AG10803 (cell line): Measurements from ENCODE around the gene SIRPG.
"Not testable (repeated sequence)": the region's sequence is repeated elsewhere in the genome, so short reads cannot be mapped to it uniquely, and the experiment has no call there.

Experiments
- DNase-seq: peaks from one replicate; pipeline ENCODE4 v3.0.0; 2010; ENCODE audit warnings: low read depth
- H3K4me3 ChIP-seq: 2 replicates; pipeline ENCODE4 v1.5.1; 2011; ENCODE audit warnings: mild to moderate bottlenecking, low read length, control low read depth
- TF ChIP-seq, protein P1 (sequence below): conservative IDR thresholded peaks from 2 replicates; pipeline ENCODE4 v1.5.1; 2011; ENCODE audit warnings: mild to moderate bottlenecking, low read length, control low read depth, inconsistent platforms

SIRPG gene

DNA sequence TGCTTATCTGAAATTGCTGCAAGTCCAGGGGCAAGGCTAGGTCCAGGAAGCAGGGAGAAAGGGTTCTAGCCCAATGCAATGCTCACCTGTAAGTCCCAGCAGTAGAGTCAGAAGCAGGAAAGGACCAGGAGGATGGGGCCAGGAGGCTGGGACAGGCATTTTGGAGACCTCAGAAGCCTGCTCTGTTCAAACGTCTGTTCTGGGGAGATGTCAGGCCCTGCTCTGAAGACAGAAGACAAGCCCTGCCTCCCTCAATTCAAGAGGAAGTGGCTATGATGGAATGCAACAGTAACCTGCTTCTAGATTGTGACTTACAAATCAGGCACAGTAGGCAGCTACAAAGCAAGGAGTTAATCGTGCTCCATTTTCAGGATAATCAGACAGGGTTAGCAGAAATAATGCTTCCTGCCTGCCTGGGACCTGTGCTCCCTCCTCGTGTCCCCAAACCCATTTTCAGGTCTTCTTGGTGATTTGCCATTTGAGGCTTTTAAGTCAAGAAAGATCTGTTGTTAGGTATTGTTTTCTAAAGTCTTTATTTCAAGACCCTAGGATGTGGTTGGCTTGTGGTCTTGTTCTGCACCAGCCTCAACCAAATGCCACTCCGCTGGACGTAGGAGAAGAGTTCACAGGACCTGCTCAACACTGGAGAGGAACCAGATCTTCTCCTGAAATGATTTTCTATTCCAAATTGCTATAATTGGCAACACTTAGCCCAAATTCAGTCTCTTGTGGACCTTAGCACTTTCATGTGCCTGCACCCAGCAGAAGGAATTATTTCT lies at the start of gene SIRPG:
Gene SIRPG, minus strand, starts transcription at position 224 of the 779 bp plus-strand sequence. Its CDS starts 65 bp downstream, at position 159.
- H3K4me3 ChIP-seq, result no peak within 1 kb of the TSS
- no peak for DNase-seq

DNA sequence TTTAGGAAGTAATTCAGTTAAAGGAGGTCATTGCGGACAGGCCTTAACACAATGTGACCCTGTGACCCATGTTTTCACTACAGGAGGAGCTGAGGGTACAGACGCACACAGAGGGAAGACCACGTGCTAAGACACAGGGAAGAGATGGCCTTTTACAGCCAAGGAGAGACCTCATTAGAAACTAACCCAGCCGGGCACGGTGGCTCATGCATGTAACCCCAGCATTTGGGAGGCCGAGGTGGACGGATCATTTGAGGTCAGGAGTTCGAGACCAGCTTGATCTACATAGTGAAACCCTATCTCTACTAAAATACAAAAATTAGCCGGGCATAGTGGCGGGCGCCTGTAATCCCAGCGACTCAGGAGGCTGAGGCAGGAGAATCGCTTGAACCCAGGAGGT lies 49.3 kb upstream of the SIRPG start:
- H3K4me3 ChIP-seq, DNase-seq: not testable (repeated sequence)

More for the DNA sequence above, at the start of gene SIRPG:
- TF ChIP-seq, protein P1, sequence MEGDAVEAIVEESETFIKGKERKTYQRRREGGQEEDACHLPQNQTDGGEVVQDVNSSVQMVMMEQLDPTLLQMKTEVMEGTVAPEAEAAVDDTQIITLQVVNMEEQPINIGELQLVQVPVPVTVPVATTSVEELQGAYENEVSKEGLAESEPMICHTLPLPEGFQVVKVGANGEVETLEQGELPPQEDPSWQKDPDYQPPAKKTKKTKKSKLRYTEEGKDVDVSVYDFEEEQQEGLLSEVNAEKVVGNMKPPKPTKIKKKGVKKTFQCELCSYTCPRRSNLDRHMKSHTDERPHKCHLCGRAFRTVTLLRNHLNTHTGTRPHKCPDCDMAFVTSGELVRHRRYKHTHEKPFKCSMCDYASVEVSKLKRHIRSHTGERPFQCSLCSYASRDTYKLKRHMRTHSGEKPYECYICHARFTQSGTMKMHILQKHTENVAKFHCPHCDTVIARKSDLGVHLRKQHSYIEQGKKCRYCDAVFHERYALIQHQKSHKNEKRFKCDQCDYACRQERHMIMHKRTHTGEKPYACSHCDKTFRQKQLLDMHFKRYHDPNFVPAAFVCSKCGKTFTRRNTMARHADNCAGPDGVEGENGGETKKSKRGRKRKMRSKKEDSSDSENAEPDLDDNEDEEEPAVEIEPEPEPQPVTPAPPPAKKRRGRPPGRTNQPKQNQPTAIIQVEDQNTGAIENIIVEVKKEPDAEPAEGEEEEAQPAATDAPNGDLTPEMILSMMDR, result no peak

DNA sequence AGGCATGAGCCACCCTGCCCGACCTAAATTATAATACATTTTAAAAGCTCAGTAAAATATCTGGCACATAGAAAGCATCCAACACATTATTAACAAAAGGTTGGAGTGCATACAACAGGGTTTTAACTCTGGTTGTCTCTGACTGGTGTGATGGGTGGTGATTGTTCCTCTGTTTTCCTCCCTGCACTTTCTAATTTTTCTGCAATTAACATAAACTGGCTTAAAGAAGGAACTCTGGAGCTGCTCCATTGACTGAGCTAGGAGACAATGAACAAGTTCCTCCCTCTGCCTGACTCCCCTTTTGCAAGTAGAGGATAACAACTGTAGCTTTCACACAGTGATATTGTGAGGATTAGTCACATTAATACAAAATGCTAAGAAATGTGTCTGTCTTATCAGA lies 48.5 kb upstream of the SIRPG start:
- no peak for DNase-seq
- no peak overlapping the region for H3K4me3 ChIP-seq
- TF ChIP-seq, protein P1, result no peak

DNA sequence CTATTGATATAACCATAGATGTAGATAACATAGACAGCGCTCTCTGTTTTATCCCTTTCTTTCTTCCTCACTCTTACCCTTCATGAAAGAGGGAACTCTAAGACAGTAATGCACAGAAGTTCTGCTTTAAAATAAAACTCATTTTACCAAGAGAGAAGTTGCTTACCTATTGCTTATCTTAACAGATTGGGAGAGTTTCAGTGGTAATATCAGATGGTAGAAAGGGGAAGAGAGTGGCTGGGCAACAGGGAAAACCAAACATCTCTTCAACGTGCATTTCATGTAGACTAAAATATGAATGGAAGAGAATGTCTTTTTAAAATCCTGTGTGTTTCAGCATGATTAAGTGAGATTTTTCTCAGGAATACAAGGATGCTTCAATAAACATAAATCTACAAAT lies 45.3 kb upstream of the SIRPG start:
- no peak for DNase-seq
- no peak overlapping the region for H3K4me3 ChIP-seq
- TF ChIP-seq, protein P1, result no peak

DNA sequence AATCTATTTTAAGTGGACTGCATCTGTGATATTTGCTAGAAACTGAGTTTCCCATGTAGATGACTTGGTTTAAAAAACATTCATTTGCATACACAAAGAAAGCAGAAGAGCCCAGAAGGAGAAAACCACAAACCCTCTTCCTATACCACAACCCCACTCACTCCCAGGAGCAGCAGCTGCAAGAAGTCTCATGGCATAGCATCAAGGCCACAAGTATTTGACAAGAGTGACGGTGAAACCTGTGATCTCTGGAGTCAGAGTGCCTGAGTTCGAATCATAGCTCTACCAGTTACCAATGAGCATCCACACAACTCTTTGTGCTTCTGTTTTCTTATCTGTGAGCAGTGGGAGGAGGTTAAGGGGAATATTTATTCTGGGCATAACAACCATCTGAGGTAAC lies 44.7 kb upstream of the SIRPG start:
- TF ChIP-seq, protein P1, result no peak
- no peak overlapping the region for H3K4me3 ChIP-seq
- peak; percentile 47 for DNase-seq

DNA sequence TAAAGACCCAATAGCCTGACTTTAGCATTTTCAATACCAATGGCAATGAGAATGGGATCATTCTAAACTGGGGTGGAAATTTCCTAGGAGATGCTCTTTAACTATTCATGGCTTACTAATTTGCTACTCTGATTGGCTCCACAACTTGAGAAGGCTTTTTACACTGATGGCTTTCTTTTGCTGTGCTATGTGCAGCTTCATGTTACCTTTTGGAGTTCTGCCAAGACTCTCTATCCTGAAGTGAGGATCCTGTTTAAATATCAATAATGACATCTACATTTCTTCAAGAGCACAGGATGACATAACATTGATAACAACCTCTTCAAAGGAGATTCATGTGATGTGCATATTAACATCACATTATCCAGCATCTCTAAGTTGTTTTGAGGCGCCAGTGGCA lies 43.4 kb upstream of the SIRPG start:
- no peak overlapping the region for H3K4me3 ChIP-seq
- DNase-seq, result no peak
- TF ChIP-seq, protein P1, result no peak

DNA sequence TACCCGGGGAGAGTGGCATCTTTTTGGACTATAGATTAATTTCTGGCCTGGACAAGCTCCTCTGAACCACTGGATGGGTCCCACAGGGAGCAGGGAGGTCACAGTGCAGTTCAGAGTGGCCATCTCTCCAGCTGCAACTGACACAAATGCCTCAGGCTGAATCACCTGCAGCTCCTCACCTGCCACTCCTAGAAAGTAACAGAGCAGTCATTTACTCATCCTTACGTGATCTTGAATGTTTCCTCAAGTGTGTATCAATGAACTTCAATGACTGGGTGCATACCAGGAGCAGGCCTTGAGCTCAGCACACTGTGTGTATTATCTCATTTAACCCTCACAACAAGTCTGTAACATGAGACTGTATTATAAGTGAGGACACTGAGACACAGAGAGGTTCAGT lies 40.0 kb upstream of the SIRPG start:
- TF ChIP-seq, protein P1, result no peak
- DNase-seq, result no peak
- H3K4me3 ChIP-seq, result no peak overlapping the region
